GM21423 (cell line): ENCODE data around the gene PPP1R1C.
A peak's percentile ranks its signal among the peaks of the same experiment; 100 is the strongest.

Source experiments
- ATAC-seq: cut with Tn5 transposase; IDR thresholded peaks from one replicate; pipeline ENCODE4 v1.9.1; 2021; ENCODE audit warnings: mild to moderate bottlenecking, moderate library complexity; ENCODE audit not compliant: unreplicated experiment

PPP1R1C gene

DNA sequence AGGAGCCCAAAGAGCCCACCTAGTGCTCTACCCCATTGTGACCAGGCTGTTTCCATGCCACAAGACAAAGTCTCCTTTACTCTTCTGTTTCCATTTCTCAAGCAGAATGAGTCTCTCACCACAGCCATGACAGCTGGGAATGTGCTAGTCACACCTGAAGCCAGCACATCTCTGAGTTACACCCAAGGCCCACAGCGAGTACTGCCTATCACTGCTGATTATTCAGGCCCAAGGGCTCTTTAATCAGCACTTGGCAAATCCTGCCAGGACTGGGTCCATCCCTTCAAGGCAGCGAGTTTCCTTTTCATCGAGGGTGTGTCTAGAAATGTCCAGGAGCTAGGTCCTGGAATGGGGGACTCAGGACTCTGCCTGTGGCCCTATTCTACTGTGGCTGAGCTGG, 14.6 kb upstream of the PPP1R1C start:
- ATAC-seq = no peak

DNA sequence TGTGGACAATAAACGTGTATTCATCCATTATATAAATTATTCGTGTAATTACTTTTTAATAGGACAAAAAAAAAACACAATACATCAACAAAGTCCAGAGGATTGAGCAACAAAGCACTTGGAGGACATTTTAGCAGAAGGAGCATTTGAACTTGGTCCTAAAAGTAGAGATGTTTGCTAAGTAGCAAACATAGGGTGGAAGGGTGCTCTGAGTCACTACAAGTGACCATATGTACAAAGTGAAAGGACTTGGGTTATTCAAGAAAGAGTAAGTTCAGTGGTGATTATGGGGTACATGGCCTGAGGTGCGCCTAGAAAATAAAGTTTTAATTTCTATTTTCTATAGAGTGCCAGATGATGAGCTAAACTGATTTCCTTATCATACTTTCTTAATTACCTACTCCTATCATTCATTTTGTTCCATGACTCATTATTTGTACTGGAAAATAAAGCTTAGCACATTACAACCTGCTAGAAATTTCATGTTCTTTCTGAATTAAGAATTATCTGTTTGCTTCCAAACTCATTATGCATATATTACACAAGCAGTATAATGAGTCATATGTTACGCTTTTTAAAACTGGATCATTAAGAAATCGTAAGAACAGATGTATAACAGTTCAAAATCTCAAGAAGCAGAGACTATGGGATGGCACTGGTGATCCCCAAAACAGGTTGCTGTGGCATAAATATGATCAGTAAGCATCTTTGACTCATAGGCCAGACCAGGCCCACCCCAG, 13.1 kb upstream of the PPP1R1C start:
- no peak for ATAC-seq

DNA sequence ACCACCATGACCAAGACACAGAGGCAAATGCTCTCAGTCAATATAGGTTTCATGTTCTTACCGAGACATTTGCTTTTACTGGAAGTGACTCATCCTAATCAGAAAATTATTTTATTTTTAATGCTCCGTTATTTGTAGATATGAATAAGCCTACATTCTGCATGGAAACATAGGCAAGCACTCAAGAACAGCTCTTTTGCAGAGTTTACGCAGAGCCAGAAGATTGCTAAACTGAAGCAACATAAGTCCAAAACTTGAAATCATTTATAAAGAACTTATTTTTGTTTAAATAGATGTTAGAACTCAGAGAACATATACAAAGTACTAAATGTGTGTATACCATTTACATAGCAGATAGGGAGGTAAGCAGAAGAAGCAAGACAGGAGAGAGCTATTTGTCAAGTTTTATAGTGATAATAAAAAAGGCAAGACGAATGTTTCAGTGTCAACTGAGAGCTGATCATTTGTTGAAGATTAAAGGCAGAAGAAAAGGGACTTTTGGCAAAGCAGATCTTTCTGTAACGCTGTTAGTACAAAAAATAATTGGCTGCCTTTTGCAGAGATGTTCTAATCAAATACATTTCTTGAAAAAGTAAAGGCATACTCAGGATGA, 12.4 kb upstream of the PPP1R1C start:
- no peak for ATAC-seq

DNA sequence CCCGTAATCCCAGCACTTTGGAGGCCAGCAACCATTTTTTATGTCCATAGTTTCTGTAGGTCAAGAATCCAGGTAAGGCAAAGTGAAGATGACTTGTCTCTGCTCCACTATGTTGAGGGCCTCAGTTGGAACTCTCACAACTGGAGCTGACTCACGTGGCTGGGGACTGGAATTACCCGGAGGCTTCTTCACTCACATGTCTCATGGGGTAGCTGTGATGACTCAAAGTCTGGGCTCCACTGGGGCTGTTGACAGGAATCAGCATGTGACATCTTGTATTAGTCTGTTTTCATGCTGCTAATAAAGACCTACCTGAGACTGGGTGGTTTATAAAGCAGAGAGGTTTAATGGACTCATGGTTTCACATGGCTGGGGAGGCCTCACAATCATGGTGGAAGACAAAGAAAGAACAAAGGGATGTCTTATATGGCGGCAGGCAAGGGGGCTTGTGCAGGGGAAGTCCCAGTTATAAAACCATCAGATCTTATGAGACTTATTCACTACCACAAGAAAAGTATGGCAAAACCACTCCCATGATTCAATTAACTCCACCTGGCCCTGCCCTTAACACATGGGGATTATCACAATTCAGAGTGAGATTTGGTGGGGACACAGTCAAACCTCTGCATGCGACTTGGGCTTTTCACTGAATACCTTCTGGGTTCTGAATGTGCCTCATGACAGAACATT, 7.8 kb upstream of the PPP1R1C start:
- no peak for ATAC-seq

DNA sequence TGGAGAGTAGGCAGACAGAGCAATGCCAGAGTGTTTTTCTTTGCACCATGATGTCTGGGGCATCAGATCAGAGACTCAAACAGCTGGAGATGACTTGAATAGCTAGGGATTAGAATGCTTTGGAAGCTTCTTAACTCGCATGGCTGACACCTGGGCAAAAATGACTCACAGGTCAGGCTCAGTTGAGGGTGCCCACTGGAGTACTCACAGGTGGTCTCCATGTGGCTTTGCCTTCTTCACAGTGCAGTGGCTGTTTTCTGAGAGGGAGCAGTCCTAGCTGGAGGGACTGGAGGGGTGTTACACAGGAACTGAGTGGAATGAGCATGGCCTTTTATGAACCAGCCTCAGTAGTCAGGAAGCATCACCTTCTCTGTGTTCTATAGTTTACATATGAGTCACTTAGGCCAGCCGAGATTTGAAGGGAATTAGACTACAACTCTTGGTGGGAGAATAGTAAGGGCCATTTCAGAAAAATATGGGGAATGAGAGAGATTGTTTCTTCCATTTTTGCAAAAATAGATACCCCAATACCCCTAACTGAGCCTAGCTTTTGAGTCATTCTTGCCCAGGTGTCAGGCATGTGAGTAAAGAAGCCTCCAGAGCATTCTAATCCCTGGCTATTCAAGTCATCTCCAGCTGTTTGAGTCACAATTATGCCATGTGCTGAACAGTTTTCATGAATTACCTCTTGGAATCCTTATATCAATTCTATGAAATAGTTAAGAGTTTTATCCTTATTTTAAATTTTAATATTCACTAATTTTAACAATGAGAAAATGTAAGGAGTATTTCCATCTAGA, 7.1 kb upstream of the PPP1R1C start:
- no peak for ATAC-seq

DNA sequence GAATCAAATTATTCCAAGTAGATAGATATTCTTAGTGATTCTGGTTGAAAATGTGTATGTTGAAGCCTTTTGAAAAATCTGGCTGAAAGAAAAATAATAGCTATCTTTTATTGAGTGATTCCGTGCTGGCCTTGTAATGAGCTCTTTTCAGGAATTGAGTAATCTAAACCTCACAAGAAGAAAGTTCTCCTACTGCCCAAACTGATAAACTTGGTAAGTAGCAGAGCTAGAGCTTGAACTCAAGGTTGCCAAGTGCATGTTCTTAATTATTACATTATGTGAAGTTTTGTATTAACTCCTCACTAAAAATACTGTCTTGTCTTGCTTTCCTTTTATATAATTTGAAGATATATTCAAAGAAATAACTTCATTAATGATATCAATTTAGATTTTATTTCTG, 1.6 kb upstream of the PPP1R1C start:
- no peak for ATAC-seq

DNA sequence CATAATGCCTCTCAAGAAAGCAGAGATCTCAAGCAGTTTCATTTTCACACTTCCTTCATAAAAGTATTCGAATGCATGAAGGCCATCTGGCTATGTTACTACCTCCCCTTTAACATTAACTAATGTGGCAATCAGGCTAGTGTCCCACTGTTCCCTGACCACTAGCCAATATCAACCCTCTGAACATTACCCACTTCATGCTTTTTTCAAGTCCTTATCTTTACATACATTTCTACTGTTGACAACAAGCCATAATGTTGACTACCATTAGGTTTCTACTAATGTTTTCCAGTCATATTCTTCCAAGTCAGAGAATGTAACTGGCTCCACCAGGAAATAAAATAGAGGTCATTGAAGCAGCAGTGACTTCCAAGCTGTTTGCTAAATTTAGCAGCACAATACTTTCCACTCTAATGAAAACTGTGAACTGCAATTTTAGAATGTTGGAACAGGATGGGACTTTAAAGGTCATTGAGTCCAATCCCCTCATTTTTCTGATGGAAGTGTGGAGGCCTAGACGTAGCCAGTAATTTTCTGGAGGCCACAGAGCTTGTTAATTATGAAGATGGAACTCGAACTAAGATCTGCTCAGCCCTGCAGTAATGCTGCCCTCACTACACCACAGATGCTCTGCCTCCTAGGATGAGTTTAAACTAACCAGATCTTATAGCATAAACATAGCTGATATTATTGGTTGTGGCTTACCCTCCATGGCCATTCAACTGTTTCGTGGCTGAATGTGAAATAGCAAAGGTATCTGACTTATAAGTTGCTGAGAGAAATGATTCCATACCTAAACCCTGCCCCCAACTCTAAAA, 630 bp upstream of the PPP1R1C start:
- ATAC-seq = no peak

DNA sequence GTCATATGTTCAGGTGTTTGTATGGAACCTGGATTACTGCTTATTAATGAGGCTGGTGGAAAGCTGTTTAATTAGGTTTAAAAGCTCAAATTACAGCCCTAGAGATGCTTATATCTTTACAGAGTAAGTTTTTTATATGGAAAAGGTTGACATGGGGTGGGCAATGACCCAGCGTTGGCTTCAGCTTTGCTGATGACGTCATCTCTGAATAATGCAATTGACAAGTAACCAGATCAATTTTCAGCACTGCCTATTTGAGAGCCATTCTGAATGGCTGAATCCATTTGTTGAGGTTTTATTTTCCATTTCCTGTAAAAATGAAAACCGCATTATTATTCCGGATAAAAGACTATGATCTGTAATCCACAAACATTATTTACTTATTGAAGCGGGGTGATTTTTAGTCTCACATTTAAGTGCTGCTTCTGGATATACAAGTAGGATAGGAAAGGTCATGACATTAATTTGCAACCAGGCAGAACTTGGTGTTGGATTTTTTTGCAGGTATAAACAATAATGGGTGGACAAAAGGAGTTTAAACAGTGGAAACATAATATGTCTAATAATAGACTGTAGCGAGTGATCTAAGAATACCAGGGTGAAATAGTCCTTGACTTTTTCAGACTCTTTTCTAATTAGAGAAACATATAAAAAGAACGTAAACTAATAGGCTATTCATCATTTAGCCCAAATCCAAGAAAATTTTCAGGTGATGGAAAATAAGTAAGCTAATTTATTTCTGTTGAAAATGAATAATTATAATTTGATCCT, 2.7 kb downstream of the PPP1R1C start:
- ATAC-seq = no peak

DNA sequence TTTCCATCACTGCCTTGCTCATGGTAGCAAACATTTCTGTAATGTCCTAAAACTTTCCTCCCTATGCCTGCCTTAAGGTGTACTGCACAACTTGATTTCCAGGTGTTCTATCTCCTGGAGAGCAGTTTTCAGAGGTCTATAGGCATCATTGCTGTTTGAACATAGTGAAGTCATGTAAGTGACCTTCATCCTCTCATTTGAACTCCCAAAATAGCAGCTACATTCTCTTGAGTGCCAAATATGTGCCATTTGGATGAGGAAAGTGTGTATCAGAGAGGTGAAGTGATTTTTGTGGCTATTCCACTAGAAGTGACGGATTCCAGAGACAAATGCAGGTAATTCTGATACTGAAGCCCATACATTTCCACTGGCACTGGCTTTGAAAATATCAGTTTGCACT, 3.4 kb downstream of the PPP1R1C start:
- ATAC-seq = no peak

DNA sequence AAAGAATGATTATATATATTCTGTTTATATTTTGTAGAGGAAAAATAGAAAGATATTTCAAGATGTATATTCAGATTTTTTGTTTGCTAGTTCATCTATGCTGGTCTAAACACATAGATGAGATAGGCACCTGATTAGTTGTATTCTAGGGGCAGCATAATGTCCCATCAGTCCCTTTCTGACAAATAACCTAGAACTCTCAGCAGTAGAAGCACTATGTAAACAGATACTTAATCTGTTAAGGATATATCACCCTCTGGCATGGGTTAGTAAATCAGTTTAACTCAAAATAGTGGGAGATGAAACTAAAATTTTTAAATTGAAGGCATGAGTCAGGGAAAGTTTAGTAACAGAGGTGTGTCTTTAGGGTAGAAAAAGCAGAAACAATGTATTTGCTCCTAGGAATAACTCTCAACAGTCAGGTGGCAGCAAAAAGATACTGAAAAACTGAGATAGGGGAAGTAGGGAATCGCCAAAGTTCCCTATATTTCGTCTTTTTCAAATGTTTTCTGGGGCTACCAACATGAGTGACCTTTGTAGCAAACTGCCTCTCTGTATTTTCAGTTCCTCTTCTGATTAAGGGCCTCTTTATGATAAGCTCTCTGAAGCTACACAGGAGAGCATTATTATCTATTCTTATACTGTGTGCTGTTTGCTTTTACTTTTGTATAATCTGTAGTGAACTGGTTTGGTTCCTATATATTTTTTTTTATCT, 5.7 kb downstream of the PPP1R1C start:
- ATAC-seq = peak; percentile 94

DNA sequence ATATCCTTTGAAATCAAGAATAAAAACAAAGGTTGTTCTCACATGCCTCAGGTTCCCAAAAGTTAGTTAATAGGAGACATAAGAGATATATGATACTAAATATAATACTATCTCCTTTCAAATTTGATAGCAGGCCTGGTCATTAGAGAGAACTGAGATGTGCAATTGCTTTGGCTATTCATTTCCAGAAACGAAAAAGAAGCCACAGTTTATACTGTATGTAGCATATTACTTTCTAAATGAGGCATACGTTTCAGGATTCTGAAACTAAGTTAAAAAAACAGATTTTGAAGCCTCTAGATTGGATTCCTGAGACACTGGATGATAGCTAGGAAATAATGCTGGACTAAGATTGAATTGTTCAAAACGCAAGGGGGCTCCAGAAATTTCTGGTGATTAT, 7.1 kb downstream of the PPP1R1C start:
- peak; percentile 83 for ATAC-seq

DNA sequence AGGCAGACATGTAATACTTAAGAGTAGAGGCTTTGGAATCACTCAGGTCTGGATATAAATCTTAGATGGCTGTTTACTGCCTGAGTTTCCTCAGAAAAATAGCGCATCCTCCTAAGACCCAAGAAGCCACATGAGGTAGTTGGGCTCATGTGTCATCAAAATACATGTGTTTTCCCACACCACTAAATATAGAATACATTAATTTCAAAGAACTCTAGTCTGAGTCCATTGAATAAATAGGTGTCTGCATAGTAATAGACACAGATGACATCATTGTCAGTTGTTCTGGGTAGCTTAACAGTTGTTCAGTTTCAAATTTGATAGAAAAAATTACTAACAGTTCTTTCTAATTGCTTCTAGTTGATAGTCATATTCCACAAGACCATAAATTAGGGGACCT, 9.6 kb downstream of the PPP1R1C start:
- ATAC-seq = no peak

DNA sequence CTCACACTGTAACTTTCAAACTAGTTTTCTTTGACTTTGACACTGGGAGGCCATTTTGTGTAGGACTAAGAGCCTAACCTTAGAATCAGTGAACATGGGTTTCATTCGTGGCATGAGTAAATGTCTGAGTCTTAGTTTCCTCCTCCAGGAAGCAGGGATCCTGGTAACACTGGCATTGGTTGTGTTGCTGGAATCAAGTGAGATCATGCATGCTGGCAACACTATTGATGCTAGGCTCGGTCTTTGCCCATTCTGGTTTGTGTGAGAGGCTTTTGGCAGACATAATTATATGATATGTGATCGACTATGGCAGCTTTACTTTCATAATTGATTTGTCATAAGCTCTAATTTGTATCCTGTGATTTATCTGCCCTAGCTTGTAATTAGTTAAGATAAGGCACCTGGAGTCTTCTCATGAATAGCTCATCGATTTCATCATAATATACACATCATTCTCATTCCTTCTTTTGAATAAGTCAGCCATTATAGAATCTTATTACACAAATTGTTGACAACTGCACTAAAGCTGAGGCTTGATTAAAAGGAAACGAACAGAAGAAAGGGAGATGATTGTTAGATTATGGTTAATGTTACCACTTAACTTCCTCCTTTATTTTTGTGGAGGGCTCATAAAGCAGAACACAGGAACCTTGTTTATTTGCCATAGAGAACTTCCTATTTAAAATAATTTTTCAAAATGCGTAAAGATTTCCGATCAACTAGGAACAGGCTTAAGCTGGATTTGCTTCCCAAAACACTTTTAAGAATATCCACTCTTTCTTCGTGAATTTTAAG, 12.6 kb downstream of the PPP1R1C start:
- no peak for ATAC-seq

DNA sequence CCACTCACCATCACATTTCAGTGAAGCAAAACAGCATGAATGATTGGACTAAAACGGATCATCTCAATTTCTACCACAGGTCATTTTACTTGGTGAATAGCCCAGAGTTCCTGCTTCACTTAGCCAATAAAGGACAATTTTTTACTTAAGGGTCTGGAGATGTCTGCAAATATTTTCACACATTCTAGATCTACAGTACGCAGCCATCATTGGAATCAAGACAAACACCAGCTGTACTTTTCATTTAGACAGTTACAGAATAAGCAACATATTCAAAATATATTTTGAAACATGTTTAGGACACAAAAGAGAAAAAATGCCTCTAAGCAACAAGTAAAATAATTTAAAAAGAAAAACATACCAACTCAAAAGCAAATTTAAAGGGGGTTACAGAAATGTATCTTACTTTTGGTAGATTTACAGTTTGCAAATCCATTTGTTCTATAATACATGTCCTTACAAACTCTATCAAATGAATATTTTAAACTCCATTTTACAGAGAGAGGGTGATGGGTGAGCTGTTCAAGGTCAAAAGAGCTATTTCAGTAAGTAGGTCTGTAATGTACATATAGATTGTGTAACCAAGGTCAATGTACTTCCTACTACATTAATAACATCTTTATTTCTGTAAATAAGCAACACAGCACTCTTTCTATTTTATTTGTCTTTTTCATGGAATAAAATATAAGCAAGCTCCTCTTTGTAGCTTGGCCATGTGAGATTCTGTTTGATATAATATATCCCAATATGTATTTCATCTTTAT, 13.4 kb downstream of the PPP1R1C start:
- no peak for ATAC-seq

DNA sequence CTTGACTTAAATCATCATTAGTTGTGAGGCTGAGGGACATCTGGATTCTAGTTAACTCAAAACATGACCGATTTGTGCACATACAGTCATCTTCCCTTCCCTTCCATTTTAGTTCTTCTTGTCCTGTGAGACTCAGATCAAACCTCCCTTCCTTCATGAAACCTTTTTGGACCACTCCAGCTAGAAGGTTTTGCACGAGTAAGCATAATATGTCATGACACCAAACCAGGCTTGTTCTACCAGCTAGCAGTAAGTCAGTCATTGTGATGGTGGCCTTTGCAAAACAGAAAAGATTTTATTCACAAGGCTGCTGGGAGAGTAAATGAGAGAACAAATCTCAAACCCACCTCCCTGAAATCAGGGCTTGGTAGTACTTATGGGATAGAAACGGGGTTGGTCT, 14.3 kb downstream of the PPP1R1C start:
- no peak for ATAC-seq

DNA sequence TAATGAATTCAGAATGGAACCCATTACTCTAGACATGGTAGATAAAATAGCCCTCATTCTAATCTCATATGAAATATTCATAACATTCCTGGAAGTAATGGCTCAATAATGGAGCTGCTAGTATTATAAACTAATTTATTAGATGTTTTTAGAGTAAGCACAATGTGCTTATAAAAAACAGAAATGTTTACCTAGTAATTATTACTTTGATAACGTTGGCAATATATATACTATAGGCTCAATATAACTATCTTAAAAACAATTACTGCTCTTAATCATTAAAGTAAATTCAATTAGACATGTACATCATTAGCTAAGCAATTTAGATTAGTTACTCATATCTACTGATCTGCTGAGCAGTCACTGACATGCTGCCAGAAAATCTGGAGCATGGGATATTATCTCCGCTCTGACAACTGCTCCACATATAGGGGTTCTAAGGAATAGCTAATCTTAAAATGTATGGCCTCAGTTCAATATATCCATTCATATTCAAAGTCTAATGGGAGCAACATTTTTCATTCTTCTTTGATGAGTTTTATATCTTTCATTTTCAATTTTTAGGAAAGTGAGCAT, 19.4 kb downstream of the PPP1R1C start:
- ATAC-seq = no peak

DNA sequence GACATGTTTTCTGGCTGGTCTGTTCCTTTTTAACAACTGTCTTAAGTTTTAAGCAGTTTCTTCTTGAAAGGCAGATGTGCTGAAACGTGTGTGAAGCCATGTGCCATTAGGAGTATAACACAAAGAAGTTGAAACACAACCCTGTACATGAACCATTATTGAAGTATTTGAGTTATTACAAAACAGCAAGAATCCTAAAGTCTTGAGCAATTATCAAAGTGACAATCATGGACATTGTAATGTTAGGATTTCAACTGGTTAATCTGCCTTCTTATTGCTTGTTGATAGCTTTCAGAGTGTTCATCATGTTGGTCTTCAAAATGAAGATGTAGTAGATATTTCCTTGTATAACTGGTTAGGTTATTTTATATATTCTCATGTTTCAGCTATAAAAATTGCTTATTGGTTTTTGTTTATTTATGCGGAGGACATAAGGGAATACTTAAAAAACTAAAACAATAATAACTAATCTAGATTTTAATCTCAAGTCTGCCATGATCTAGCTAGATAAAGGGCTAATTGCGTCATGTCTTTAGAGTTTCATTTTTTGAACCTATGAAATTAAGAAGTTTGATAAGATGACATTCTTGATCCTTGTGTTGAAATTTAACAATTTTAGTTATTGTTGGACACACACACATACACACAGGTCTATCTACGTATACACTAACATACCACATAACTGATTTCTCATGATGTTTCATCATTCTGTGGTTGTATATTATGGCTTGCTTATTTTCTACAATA, 21.1 kb downstream of the PPP1R1C start:
- ATAC-seq = no peak
